ENCODE data around the gene USP34. TPM values are rescaled to one million over a fixed set of nuclear protein-coding genes. Genes with fewer than 3 reads are reported as not detected.

USP34 gene
- total and polyA plus RNA-seq, 3 donors from 2014 or later, result 92.3 to 235 (median 230) TPM

DNA sequence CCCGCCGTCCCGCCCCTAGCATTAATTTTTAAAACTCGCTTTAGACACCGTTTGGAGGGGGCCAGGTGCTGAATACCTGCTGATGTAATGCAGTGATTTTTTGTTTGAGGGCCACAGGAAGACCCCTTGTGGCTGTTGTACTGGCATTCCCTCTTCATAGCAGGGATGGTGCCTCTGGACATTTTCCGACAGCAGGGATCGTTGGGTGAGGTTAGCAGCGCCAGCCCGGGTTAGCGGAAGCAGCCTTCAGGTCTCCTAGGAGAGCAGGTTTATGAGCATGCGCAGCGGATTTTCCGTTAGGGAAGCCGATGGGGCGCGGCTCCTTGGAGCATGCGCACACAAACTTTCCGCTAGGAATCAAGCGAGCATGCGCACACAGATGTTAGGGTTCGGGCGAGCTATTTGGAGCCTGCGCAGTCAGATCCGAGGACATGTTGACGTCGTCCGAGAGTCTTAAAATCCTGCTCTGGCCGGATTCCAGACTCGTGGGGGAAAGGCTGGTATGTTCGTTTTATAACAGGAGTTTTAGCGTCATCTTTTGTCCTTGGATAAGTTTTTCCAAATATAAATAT, 326.1 kb downstream of the USP34 start:
- Histone ChIP-seq H3K4me3 (peak overlapping the region; percentile 51 to 69), H3K9me3 (no peaks in the 10 kb centered on the region), H3K36me3 (ENCODE audit: low read depth, missing control alignments) (no peaks in the 10 kb centered on the region), H3K27me3 (no peaks in the 10 kb centered on the region), H3K4me1 (no peaks in the 10 kb centered on the region), H3K27ac (peak overlapping the region; percentile 68 to 69)
- 1 to 3% methylated on average over 29 to 31 of the region's 31 CpGs for WGBS, 2 donors
- peak; percentile 96 for DNase-seq
- intact Hi-C loops (cut with DNase I; ENCODE audit: low total_unique reads), result no loop called here
- TF ChIP-seq, protein P1, sequence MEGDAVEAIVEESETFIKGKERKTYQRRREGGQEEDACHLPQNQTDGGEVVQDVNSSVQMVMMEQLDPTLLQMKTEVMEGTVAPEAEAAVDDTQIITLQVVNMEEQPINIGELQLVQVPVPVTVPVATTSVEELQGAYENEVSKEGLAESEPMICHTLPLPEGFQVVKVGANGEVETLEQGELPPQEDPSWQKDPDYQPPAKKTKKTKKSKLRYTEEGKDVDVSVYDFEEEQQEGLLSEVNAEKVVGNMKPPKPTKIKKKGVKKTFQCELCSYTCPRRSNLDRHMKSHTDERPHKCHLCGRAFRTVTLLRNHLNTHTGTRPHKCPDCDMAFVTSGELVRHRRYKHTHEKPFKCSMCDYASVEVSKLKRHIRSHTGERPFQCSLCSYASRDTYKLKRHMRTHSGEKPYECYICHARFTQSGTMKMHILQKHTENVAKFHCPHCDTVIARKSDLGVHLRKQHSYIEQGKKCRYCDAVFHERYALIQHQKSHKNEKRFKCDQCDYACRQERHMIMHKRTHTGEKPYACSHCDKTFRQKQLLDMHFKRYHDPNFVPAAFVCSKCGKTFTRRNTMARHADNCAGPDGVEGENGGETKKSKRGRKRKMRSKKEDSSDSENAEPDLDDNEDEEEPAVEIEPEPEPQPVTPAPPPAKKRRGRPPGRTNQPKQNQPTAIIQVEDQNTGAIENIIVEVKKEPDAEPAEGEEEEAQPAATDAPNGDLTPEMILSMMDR (IDR thresholded peaks at IDR 0.05), result peak in 1 of 3 experiments; percentile 11
- no peak for TF ChIP-seq POLR2A (IDR thresholded peaks at IDR 0.05)

DNA sequence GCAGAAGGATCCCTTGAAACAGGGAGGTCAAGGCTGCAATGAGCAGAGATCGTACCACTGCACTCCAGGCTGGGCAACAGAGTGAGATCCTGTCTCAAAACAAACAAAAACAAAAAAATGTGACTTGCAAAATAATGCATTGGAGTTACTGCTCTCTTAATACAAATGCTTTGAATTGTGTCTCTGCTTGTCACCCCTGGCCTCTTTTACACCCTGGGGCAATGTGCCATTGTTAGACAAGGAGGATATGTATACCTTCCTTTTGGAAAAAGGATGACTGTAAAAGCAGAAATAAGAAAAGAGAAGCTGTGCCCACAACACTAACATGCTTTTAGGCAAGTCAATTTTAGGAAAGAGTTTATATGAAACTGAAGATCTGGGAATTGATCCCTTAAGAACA, 329.7 kb downstream of the USP34 start:
- no peak overlapping the region for H3K27ac ChIP-seq
- H3K4me1 ChIP-seq, result no peaks in the 10 kb centered on the region
- TF ChIP-seq, protein P1 (IDR thresholded peaks at IDR 0.05), result no peak
- no peak for TF ChIP-seq POLR2A (IDR thresholded peaks at IDR 0.05)
- H3K36me3 ChIP-seq (ENCODE audit: low read depth, missing control alignments), result no peaks in the 10 kb centered on the region
- WGBS, 2 donors, result 55 to 83% methylated on average over 1 of the region's 1 CpG
- intact Hi-C loops (cut with DNase I; ENCODE audit: low total_unique reads), result no loop called here
- no peak overlapping the region for H3K4me3 ChIP-seq
- H3K9me3 ChIP-seq, result no peaks in the 10 kb centered on the region
- DNase-seq, result no peak
- H3K27me3 ChIP-seq, result no peaks in the 10 kb centered on the region

DNA sequence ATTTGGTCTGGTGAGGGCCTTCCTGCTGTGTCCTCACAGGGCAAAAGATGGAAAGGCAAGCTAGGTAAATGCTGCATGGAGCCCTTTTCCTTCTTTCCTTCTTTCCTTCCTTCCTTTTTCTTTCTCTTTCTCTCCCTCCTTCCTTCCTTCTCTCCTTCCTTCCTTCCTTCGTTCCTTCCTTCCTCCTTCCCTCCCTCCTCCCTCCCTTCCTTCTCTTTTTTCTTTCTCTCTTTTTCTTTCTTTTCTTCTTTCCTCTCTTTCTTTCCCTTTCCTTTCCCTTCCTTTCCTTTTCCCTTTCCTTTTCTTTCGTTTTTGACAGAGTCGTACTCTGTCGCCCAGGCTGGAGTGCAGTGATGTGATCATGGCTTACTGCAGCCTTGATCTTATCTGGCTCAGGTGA, 332.0 kb downstream of the USP34 start:
- no peak for TF ChIP-seq POLR2A (IDR thresholded peaks at IDR 0.05)
- TF ChIP-seq, protein P1 (IDR thresholded peaks at IDR 0.05), result no peak
- H3K4me1 ChIP-seq, result no peaks in the 10 kb centered on the region
- H3K36me3 ChIP-seq (ENCODE audit: low read depth, missing control alignments), result no peaks in the 10 kb centered on the region
- no peaks in the 10 kb centered on the region for H3K9me3 ChIP-seq
- H3K4me3 ChIP-seq, result no peak overlapping the region
- intact Hi-C loops (cut with DNase I; ENCODE audit: low total_unique reads), result no loop called here
- 90 to 91% methylated on average over 4 of the region's 4 CpGs for WGBS, 2 donors
- H3K27me3 ChIP-seq, result no peaks in the 10 kb centered on the region
- DNase-seq, result no peak
- no peak overlapping the region for H3K27ac ChIP-seq

Small RNA genes lying within 50 kb of the gene (small RNA-seq; reads per million reads assigned to genes)
- gene SNORA70B, result 0 reads per million in 2 donors

Other genes with a start within 250 kb of the USP34 start
- gene XPO1, start 67.3 kb upstream of the USP34 start, total RNA-seq, result 100 to 1,000 TPM; 236 to 239 TPM
- 108 TPM for gene XPO1, start 67.3 kb upstream of the USP34 start, polyA plus RNA-seq (ENCODE audit: insufficient read depth, low read depth, low replicate concordance)